Measurements from ENCODE around the gene RAB35. TPM values are rescaled to one million over a fixed set of nuclear protein-coding genes. Genes with fewer than 3 reads are reported as not detected.

RAB35 gene
- total and polyA plus RNA-seq, 11 donors: 15.4 to 46.2 (median 26.4) TPM

- WGBS, 4 donors: 97 to 100% (median 97%) methylated on average over 9 to 11 of the region's 11 CpGs
Measured at GRCh38 chr12:120144215-120144614, 27.7 kb upstream of the RAB35 start.

DNA sequence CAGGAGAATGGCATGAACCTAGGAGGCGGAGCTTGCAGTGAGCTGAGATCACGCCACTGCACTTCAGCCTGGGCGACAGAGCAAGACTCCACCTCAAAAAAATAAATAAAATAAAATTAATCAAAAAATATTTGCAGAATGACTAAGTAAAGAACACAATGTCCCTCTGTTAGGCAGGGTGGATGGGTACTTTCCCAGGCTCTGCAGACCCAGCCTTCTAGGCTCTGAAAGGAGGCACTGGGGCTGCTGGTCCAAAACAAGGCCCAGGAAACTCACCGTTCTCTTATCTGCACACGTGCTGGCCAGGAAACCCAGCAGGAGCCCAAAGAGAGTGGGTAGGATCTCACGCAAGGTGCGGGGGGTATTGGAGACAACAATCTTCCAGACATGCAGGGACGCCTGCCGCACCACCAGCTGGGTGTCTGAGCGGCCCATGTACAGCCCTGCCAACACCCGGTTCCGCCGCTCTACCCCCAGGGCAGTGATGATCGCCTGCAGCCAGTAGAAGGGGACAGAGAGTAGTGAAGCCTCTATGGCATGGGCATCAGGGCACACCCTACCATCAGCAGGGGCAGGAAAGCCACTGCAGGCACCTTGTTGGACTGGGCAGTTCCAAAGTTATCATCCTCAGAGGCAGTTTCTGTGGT, 25.8 kb upstream of the RAB35 start:
- WGBS, 4 donors: 92 to 94% (median 93%) methylated on average over 6 to 14 of the region's 14 CpGs
- no peak for DNase-seq
- ATAC-seq: peak in 1 of 4 donors; percentile 11
- intact Hi-C loops (cut with DNase I): no loop called here
- Histone ChIP-seq H3K27me3 (no peaks in the 10 kb centered on the region), H3K36me3 (peaks cover 3 to 100% (median 100%) of the 10 kb centered on the region in 9 donors), H3K9me3 (no peaks in the 10 kb centered on the region), H3K4me1 (no peaks in the 10 kb centered on the region), H3K27ac (no peak overlapping the region), H3K4me3 (no peak overlapping the region)
- no peak for TF ChIP-seq POLR2A (IDR thresholded peaks at IDR 0.05)
- TF ChIP-seq CTCF (IDR thresholded peaks at IDR 0.05): no peak

More at GRCh38 chr12:120144215-120144614, 27.7 kb upstream of the RAB35 start:
- no peaks in the 10 kb centered on the region for H3K9me3 ChIP-seq
- intact Hi-C loops (cut with DNase I): no loop called here
- H3K4me1 ChIP-seq: no peaks in the 10 kb centered on the region
- H3K27ac ChIP-seq: no peak overlapping the region
- H3K36me3 ChIP-seq: peaks cover 3 to 100% (median 100%) of the 10 kb centered on the region in 9 donors
- H3K4me3 ChIP-seq: no peak overlapping the region
- ATAC-seq (no peak), DNase-seq (no peak)
- H3K27me3 ChIP-seq: no peaks in the 10 kb centered on the region
- TF ChIP-seq POLR2A (IDR thresholded peaks at IDR 0.05) (no peak), CTCF (IDR thresholded peaks at IDR 0.05) (no peak)

DNA sequence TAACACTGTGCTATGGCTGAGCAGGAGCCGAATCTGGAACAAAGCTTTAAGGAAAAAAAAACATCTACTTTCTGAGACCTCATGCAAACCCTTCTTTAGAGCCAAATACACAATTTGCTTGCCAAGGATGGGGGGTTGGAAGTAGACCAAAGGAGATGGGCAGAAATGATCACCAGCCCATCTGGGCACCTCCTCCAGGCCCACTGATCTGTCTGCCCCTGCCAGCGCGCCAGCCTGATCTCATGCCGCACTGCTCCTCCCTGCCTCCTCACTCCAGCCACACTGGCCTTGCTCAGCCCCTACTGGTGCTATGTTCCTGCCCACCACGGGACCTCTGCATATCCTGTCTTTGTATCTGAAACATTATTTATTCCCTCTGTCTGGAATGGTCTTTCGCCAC, 24.8 kb upstream of the RAB35 start:
- 93 to 95% (median 94%) methylated on average over 6 of the region's 6 CpGs for WGBS, 4 donors

GRCh38 chr12:120140603-120141002, 24.1 kb upstream of the RAB35 start:
- no peaks in the 10 kb centered on the region for H3K27me3 ChIP-seq
- no peaks in the 10 kb centered on the region for H3K9me3 ChIP-seq
- intact Hi-C loops (cut with DNase I): no loop called here
- no peak overlapping the region for H3K27ac ChIP-seq
- ATAC-seq: no peak
- H3K4me3 ChIP-seq: no peak overlapping the region
- 90 to 98% (median 91%) methylated on average over 4 to 9 of the region's 9 CpGs for WGBS, 4 donors
- peaks cover 3 to 100% (median 100%) of the 10 kb centered on the region in 9 donors for H3K36me3 ChIP-seq
- no peak for DNase-seq
- peaks cover 0 to 3% (median 0%) of the 10 kb centered on the region in 12 donors for H3K4me1 ChIP-seq
- TF ChIP-seq CTCF (IDR thresholded peaks at IDR 0.05) (no peak), POLR2A (IDR thresholded peaks at IDR 0.05) (no peak)

More for the DNA sequence above, 24.8 kb upstream of the RAB35 start:
- H3K4me1 ChIP-seq: no peaks in the 10 kb centered on the region
- DNase-seq (no peak), ATAC-seq (no peak)
- no peaks in the 10 kb centered on the region for H3K9me3 ChIP-seq
- no peak overlapping the region for H3K4me3 ChIP-seq
- H3K27ac ChIP-seq: no peak overlapping the region
- H3K27me3 ChIP-seq: no peaks in the 10 kb centered on the region
- no peak for TF ChIP-seq CTCF (IDR thresholded peaks at IDR 0.05)
- TF ChIP-seq POLR2A (IDR thresholded peaks at IDR 0.05): no peak
- peaks cover 3 to 100% (median 100%) of the 10 kb centered on the region in 9 donors for H3K36me3 ChIP-seq
- intact Hi-C loops (cut with DNase I): no loop called here
